ENCODE results near the gene CDK14.

The CDK14 gene

GRCh38 chr7:90833443-90833842 lies 237.3 kb downstream of the CDK14 start:
- TF ChIP-seq CTCF (IDR thresholded peaks at IDR 0.05) = no peak

GRCh38 chr7:90834771-90835170 lies 238.7 kb downstream of the CDK14 start:
- TF ChIP-seq CTCF (IDR thresholded peaks at IDR 0.05) = no peak

GRCh38 chr7:90835861-90836260 lies 239.7 kb downstream of the CDK14 start:
- no peak for TF ChIP-seq CTCF (IDR thresholded peaks at IDR 0.05)

GRCh38 chr7:90836937-90837336 lies 240.8 kb downstream of the CDK14 start:
- no peak for TF ChIP-seq CTCF (IDR thresholded peaks at IDR 0.05)

- no peak for TF ChIP-seq CTCF (IDR thresholded peaks at IDR 0.05)
Observed at GRCh38 chr7:90838799-90839198, 242.7 kb downstream of the CDK14 start.

GRCh38 chr7:90839316-90839715 lies 243.2 kb downstream of the CDK14 start:
- no peak for TF ChIP-seq CTCF (IDR thresholded peaks at IDR 0.05)

- TF ChIP-seq CTCF (IDR thresholded peaks at IDR 0.05) = no peak
Observed at GRCh38 chr7:90839727-90840291, 243.7 kb downstream of the CDK14 start.

Measured in LNCAP (cell line).